Measurements from ENCODE around the gene WNT7B. TPM values are rescaled to one million over a fixed set of nuclear protein-coding genes. Genes with fewer than 3 reads are reported as not detected.
A peak's percentile ranks its signal among the peaks of the same experiment; 100 is the strongest.

Gene WNT7B
- polyA plus RNA-seq, 1 of the 3 experiments (the other 2 are of a cell fraction): 0.13 TPM

DNA sequence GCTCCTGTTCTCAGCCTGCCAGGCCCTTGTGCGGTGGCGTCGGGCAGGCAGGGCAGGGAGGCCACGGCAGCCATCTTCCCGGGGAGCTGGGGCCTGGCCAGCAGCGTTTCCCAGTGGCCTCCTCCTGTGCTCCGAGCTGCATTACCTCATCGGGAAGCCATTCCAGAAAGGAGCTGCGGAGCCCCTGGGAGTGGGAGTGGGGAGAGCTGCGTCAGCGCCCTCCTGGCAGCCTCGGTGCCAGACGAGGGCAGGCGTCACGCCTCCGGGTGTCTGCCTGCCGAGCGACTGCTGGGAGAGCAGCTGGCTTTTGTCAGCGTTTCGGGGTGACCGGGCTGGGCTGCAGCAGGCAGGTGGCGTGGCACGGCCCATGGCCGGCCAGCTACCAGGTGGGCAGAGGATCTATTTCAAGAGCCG is 30.9 kb upstream of the WNT7B start:
- Histone ChIP-seq H3K4me1 (ENCODE audit: control insufficient read depth in 1 of 2, insufficient read depth in 2 of 2, low read depth in 1 of 2, low read length in 1 of 2) (peaks cover 46 to 61% of the 10 kb centered on the region in 2 experiments; a peak in 3 of 4 replicates), H3K9ac (peak overlapping the region; percentile 94), H4K20me1 (ENCODE audit: insufficient read depth) (no peaks in the 10 kb centered on the region), H3K9me2 (no peaks in the 10 kb centered on the region), H3K27ac (ENCODE audit: low read depth in 2 of 2, low read length in 1 of 2) (peak overlapping the region; percentile 99 to 100), H3K36me3 (replicated peaks in 1 of 2; ENCODE audit: control insufficient read depth in 1 of 2, insufficient read depth in 2 of 2, low read length in 1 of 2) (no peaks in the 10 kb centered on the region), H3K4me2 (peak overlapping the region; percentile 82), H3K4me3 (ENCODE audit: low read depth in 2 of 2, low read length in 1 of 2) (no peak overlapping the region), H2AFZ (ENCODE audit: low read depth) (no peak overlapping the region), H3K27me3 (ENCODE audit: insufficient read depth) (no peaks in the 10 kb centered on the region), H3K79me2 (ENCODE audit: insufficient read depth) (peaks cover 41% of the 10 kb centered on the region), H3F3A (replicated peaks; ENCODE audit: insufficient read depth) (peaks cover 23% of the 10 kb centered on the region), H3K9me3 (no peaks in the 10 kb centered on the region)
- POLR2A ChIA-PET: interaction anchor here (0.8 to 3.6 kb wide), 17 partner anchors 10 to 288 kb away, joined by 3 to 38 read pairs (median 7); partner anchors contain the start of gene GTSE1
- DNase-seq: peak; percentile 92
- 16% methylated on average over 17 of the region's 25 CpGs for WGBS (ENCODE audit: low lambda C conversion rate)
- CTCF ChIA-PET: interaction anchor here (0.8 to 5.0 kb wide), 13 partner anchors 12 to 288 kb away, joined by 3 to 108 read pairs (median 23); no protein-coding TSS in a partner anchor
- TF ChIP-seq RFX5 (IDR thresholded peaks at IDR 0.05; ENCODE audit: low read length): no peak
- no peak; the same call in 1 of the 2 replicates for TF ChIP-seq MEF2A (IDR thresholded peaks at IDR 0.05; ENCODE audit: borderline replicate concordance, low read depth)
- TF ChIP-seq GABPA (IDR thresholded peaks at IDR 0.05; ENCODE audit: low read depth): no peak
- peak; percentile 79 for TF ChIP-seq NFIC (IDR thresholded peaks at IDR 0.05; ENCODE audit: borderline replicate concordance)
- peak; percentile 29; the same call in 1 of the 2 replicates for TF ChIP-seq SMC3 (IDR thresholded peaks at IDR 0.05; ENCODE audit: low read depth, low read length)
- TF ChIP-seq, protein P1, sequence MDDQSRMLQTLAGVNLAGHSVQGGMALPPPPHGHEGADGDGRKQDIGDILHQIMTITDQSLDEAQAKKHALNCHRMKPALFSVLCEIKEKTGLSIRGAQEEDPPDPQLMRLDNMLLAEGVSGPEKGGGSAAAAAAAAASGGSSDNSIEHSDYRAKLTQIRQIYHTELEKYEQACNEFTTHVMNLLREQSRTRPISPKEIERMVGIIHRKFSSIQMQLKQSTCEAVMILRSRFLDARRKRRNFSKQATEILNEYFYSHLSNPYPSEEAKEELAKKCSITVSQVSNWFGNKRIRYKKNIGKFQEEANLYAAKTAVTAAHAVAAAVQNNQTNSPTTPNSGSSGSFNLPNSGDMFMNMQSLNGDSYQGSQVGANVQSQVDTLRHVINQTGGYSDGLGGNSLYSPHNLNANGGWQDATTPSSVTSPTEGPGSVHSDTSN (IDR thresholded peaks at IDR 0.05): peak; percentile 83
- TF ChIP-seq, protein P2, sequence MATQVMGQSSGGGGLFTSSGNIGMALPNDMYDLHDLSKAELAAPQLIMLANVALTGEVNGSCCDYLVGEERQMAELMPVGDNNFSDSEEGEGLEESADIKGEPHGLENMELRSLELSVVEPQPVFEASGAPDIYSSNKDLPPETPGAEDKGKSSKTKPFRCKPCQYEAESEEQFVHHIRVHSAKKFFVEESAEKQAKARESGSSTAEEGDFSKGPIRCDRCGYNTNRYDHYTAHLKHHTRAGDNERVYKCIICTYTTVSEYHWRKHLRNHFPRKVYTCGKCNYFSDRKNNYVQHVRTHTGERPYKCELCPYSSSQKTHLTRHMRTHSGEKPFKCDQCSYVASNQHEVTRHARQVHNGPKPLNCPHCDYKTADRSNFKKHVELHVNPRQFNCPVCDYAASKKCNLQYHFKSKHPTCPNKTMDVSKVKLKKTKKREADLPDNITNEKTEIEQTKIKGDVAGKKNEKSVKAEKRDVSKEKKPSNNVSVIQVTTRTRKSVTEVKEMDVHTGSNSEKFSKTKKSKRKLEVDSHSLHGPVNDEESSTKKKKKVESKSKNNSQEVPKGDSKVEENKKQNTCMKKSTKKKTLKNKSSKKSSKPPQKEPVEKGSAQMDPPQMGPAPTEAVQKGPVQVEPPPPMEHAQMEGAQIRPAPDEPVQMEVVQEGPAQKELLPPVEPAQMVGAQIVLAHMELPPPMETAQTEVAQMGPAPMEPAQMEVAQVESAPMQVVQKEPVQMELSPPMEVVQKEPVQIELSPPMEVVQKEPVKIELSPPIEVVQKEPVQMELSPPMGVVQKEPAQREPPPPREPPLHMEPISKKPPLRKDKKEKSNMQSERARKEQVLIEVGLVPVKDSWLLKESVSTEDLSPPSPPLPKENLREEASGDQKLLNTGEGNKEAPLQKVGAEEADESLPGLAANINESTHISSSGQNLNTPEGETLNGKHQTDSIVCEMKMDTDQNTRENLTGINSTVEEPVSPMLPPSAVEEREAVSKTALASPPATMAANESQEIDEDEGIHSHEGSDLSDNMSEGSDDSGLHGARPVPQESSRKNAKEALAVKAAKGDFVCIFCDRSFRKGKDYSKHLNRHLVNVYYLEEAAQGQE (IDR thresholded peaks at IDR 0.05; ENCODE audit: low read depth, low read length): peak; percentile 64; the same call in 1 of the 2 replicates
- TF ChIP-seq, protein P3, sequence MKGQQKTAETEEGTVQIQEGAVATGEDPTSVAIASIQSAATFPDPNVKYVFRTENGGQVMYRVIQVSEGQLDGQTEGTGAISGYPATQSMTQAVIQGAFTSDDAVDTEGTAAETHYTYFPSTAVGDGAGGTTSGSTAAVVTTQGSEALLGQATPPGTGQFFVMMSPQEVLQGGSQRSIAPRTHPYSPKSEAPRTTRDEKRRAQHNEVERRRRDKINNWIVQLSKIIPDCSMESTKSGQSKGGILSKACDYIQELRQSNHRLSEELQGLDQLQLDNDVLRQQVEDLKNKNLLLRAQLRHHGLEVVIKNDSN (IDR thresholded peaks at IDR 0.05; ENCODE audit: borderline replicate concordance, low read depth): peak; percentile 26
- TF ChIP-seq, protein P4, sequence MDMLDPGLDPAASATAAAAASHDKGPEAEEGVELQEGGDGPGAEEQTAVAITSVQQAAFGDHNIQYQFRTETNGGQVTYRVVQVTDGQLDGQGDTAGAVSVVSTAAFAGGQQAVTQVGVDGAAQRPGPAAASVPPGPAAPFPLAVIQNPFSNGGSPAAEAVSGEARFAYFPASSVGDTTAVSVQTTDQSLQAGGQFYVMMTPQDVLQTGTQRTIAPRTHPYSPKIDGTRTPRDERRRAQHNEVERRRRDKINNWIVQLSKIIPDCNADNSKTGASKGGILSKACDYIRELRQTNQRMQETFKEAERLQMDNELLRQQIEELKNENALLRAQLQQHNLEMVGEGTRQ (IDR thresholded peaks at IDR 0.05; ENCODE audit: borderline replicate concordance, low read depth, low read length): no peak
- 0 out of 2 replicates have a peak, but pooled peaks have one; percentile 45 for TF ChIP-seq TAF1 (IDR thresholded peaks at IDR 0.05; ENCODE audit: borderline replicate concordance, low read depth, low read length)
- peak; percentile 85 for TF ChIP-seq CHD2 (IDR thresholded peaks at IDR 0.05; ENCODE audit: low read length, partially characterized antibody)
- TF ChIP-seq TCF12 (IDR thresholded peaks at IDR 0.05): peak; percentile 93
- no peak for TF ChIP-seq NRF1 (IDR thresholded peaks at IDR 0.05; ENCODE audit: low read depth, low read length)
- peak; percentile 74; the same call in 1 of the 2 replicates for TF ChIP-seq SIN3A (IDR thresholded peaks at IDR 0.05; ENCODE audit: borderline replicate concordance, low read depth, low read length)
- TF ChIP-seq YY1 (IDR thresholded peaks at IDR 0.05; ENCODE audit: low read depth): peak; percentile 89
- 0 out of 2 replicates have a peak, but pooled peaks have one; percentile 56 for TF ChIP-seq FOXM1 (IDR thresholded peaks at IDR 0.05; ENCODE audit: low read depth)
- no peak for TF ChIP-seq ELF1 (IDR thresholded peaks at IDR 0.05)
- peak; percentile 58; the same call in 1 of the 2 replicates for TF ChIP-seq JUND (IDR thresholded peaks at IDR 0.05)
- TF ChIP-seq EP300 (IDR thresholded peaks at IDR 0.05; ENCODE audit: borderline replicate concordance in 1 of 2, low read depth in 1 of 2, low read length in 1 of 2): peak; percentile 84 to 87; a peak in 3 of 4 replicates
- TF ChIP-seq POLR2AphosphoS5 (IDR thresholded peaks at IDR 0.05; ENCODE audit: low read depth, low read length): no peak; the same call in 1 of the 2 replicates
- TF ChIP-seq, protein P5, sequence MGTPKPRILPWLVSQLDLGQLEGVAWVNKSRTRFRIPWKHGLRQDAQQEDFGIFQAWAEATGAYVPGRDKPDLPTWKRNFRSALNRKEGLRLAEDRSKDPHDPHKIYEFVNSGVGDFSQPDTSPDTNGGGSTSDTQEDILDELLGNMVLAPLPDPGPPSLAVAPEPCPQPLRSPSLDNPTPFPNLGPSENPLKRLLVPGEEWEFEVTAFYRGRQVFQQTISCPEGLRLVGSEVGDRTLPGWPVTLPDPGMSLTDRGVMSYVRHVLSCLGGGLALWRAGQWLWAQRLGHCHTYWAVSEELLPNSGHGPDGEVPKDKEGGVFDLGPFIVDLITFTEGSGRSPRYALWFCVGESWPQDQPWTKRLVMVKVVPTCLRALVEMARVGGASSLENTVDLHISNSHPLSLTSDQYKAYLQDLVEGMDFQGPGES (IDR thresholded peaks at IDR 0.05; ENCODE audit: low read depth, low read length): no peak
- TF ChIP-seq, protein P6, sequence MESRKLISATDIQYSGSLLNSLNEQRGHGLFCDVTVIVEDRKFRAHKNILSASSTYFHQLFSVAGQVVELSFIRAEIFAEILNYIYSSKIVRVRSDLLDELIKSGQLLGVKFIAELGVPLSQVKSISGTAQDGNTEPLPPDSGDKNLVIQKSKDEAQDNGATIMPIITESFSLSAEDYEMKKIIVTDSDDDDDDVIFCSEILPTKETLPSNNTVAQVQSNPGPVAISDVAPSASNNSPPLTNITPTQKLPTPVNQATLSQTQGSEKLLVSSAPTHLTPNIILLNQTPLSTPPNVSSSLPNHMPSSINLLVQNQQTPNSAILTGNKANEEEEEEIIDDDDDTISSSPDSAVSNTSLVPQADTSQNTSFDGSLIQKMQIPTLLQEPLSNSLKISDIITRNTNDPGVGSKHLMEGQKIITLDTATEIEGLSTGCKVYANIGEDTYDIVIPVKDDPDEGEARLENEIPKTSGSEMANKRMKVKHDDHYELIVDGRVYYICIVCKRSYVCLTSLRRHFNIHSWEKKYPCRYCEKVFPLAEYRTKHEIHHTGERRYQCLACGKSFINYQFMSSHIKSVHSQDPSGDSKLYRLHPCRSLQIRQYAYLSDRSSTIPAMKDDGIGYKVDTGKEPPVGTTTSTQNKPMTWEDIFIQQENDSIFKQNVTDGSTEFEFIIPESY (IDR thresholded peaks at IDR 0.05; ENCODE audit: borderline replicate concordance, low read depth): peak; percentile 63; the same call in 1 of the 2 replicates
- TF ChIP-seq TEAD4 (IDR thresholded peaks at IDR 0.05; ENCODE audit: borderline replicate concordance, insufficient read depth): peak; percentile 86
- 0 out of 2 replicates have a peak, but pooled peaks have one; percentile 34 for TF ChIP-seq GATA2 (CRISPR knock-in tag; IDR thresholded peaks at IDR 0.05)
